Heart left ventricle (tissue), 13 donors: ENCODE measurements around the gene FXYD7.

Experiments
- CTCF ChIP-seq, 12 donors: fragments of 200-600 bp; sonication (generic) in 4 of 12; IDR thresholded peaks; one replicate each; pipeline versions ENCODE4 v1.5.0 to v1.8.0; 2018 to 2022; ENCODE audit warnings: antibody characterized with exemption in 12 of 12, mild to moderate bottlenecking in 5 of 12
- POLR2A ChIP-seq, 2 donors: fragments of 450-650 bp; IDR thresholded peaks; one replicate each; pipeline ENCODE4 v1.6.1; 2017; ENCODE audit warnings: antibody characterized with exemption in 2 of 2, mild to moderate bottlenecking in 2 of 2, moderate library complexity in 2 of 2
- donor health status: ischemic (EF 13 %, LVEDD 7.1; RV severe dilation, severe dysfunction).
- donor health status: DM: no; HTN: yes; CAD: no.
- donor health status: DM: no; HTN: no; CAD: no.
- donor health status: ischemic (EF 25% LVEDD 6.9; RV normal size, moderate dysfunction).
- donor health status: ischemic (EF 25% LVEDD 5.7; RV mildly dilated, moderate dysfunction).
- donor health status: ischemic (EF 35%, LVEDD 5.7; RV mildly dilated, moderate dysfunction).
- donor health status: nonischemic (EF 11% LVEDD 7.7; RV severe dilation, severe dysfunction).
- donor health status: DM: yes; HTN: yes; CAD: no.
- donor health status: PGD.
- donor health status: ischemic (EF 29% LVEDD 5.4; RV normal size, mild dysfunction).
- donor health status: nonischemic (EF 23%, LVEDD 6.1; RV moderate dilation, normal function).

GRCh38 chr19:35093430-35093829, 49.6 kb upstream of the FXYD7 start:
- no peak for TF ChIP-seq CTCF (IDR thresholded peaks at IDR 0.05)
- no peak for TF ChIP-seq POLR2A (IDR thresholded peaks at IDR 0.05)
